GM23338 (cell line): Measurements from ENCODE around the gene HHAT. TPM values are rescaled to one million over a fixed set of nuclear protein-coding genes. Genes with fewer than 3 reads are reported as not detected.

Source experiments
- ATAC-seq: fragments of 200-7000 bp; cut with Tn5 transposase; 3 replicates; pipeline ENCODE4 v1.9.1; 2020
- DNase-seq: peaks from one replicate; pipeline ENCODE4 v3.0.0-alpha.2; 2015; ENCODE audit warnings: low spot score
- H2AFZ ChIP-seq: fragments of 200-600 bp; sonication (generic); 2 replicates; pipeline ENCODE4 v1.8.0; 2016; ENCODE audit warnings: antibody characterized with exemption, mild to moderate bottlenecking, moderate library complexity
- H3F3A ChIP-seq: fragments of 200-600 bp; sonication (generic); replicated peaks from 2 replicates; pipeline ENCODE4 v1.8.0; 2017; ENCODE audit warnings: antibody characterized with exemption, mixed run types, low read depth
- H3K27ac ChIP-seq: fragments of 200-600 bp; sonication (generic); 2 replicates; pipeline ENCODE4 v1.6.1; 2016; ENCODE audit warnings: low read depth
- H3K27me3 ChIP-seq: fragments of 200-600 bp; sonication (generic); 2 replicates; pipeline ENCODE4 v1.8.0; 2016; ENCODE audit warnings: mild to moderate bottlenecking, mixed run types, moderate library complexity; ENCODE audit not compliant: insufficient read depth
- H3K36me3 ChIP-seq: fragments of 200-600 bp; sonication (generic); 2 replicates; pipeline ENCODE4 v1.8.0; 2016; ENCODE audit warnings: mild to moderate bottlenecking; ENCODE audit not compliant: insufficient read depth
- H3K4me1 ChIP-seq: fragments of 200-600 bp; sonication (generic); 2 replicates; pipeline ENCODE4 v1.8.0; 2016; ENCODE audit warnings: mild to moderate bottlenecking, moderate library complexity; ENCODE audit not compliant: insufficient read depth
- H3K4me2 ChIP-seq: fragments of 200-600 bp; sonication (generic); 2 replicates; pipeline ENCODE4 v1.7.1; 2017; ENCODE audit warnings: mixed run types
- H3K4me3 ChIP-seq: fragments of 200-600 bp; sonication (generic); 2 replicates; pipeline ENCODE4 v1.6.1; 2016; ENCODE audit warnings: mixed run types
- H3K79me2 ChIP-seq: fragments of 200-600 bp; sonication (generic); replicated peaks from 2 replicates; pipeline ENCODE4 v1.8.0; 2017; ENCODE audit warnings: mild to moderate bottlenecking; ENCODE audit not compliant: insufficient read depth
- H3K9me2 ChIP-seq: fragments of 200-600 bp; sonication (generic); 2 replicates; pipeline ENCODE4 v1.8.0; 2017; ENCODE audit not compliant: insufficient read depth
- H4K20me1 ChIP-seq: fragments of 200-600 bp; sonication (generic); replicated peaks from 2 replicates; pipeline ENCODE4 v1.8.0; 2017; ENCODE audit warnings: mild to moderate bottlenecking; ENCODE audit not compliant: insufficient read depth
- H3K27ac Mint-ChIP-seq: 2 replicates; pipeline ENCODE4 v1.8.0; 2020; ENCODE audit warnings: inconsistent platforms, mild to moderate bottlenecking, moderate library complexity, mixed read lengths
- H3K27me3 Mint-ChIP-seq: 3 replicates; pipeline ENCODE4 v1.8.0; 2022; ENCODE audit warnings: low read depth, mild to moderate bottlenecking, moderate library complexity, mixed read lengths, inconsistent platforms; ENCODE audit not compliant: insufficient read depth, poor library complexity
- H3K36me3 Mint-ChIP-seq: 3 replicates; pipeline ENCODE4 v1.8.0; 2021; ENCODE audit warnings: low read depth, mild to moderate bottlenecking, inconsistent platforms, moderate library complexity, mixed read lengths
- H3K4me1 Mint-ChIP-seq: 3 replicates; pipeline ENCODE4 v1.8.0; 2020; ENCODE audit warnings: mild to moderate bottlenecking, inconsistent platforms, mixed read lengths
- H3K4me3 Mint-ChIP-seq: 3 replicates; pipeline ENCODE4 v1.8.0; 2021; ENCODE audit warnings: moderate library complexity, mild to moderate bottlenecking, inconsistent platforms, mixed read lengths
- H3K9me3 Mint-ChIP-seq: 3 replicates; pipeline ENCODE4 v1.8.0; 2020; ENCODE audit warnings: moderate library complexity, mild to moderate bottlenecking, inconsistent platforms, mixed read lengths
- CREB1 ChIP-seq: fragments of 250-450 bp; sonication (Bioruptor Pico); IDR thresholded peaks from 2 replicates; pipeline ENCODE4 v1.5.0; 2020; ENCODE audit warnings: low read depth, mild to moderate bottlenecking, moderate library complexity
- CTCF ChIP-seq, 2 experiments: fragments of 200-600 bp in 1 of 2; sonication (generic) in 1 of 2; conservative IDR thresholded peaks; 2 replicates each; pipeline versions ENCODE4 v1.5.1 to v1.6.1; 2016 to 2017; ENCODE audit warnings: antibody characterized with exemption in 2 of 2, low read depth in 2 of 2, mild to moderate bottlenecking in 2 of 2, moderate library complexity in 1 of 2
- EZH2 ChIP-seq: fragments of 200-600 bp; sonication (generic); IDR thresholded peaks from one replicate; pipeline ENCODE4 v1.8.0; 2017; ENCODE audit warnings: antibody characterized with exemption, mild to moderate bottlenecking, low read depth; ENCODE audit not compliant: unreplicated experiment
- EZH2phosphoT487 ChIP-seq: fragments of 200-600 bp; sonication (generic); IDR thresholded peaks from one replicate; pipeline ENCODE4 v1.8.1; 2018; ENCODE audit warnings: antibody characterized with exemption; ENCODE audit not compliant: unreplicated experiment
- JUNB ChIP-seq: IDR thresholded peaks from one replicate; pipeline ENCODE4 v1.6.1; 2016; ENCODE audit warnings: antibody characterized with exemption; ENCODE audit not compliant: unreplicated experiment
- NANOG ChIP-seq: IDR thresholded peaks from 2 replicates; pipeline ENCODE4 v1.6.1; 2016; ENCODE audit warnings: antibody characterized with exemption, borderline replicate concordance
- POLR2AphosphoS5 ChIP-seq: IDR thresholded peaks from 2 replicates; pipeline ENCODE4 v1.6.1; 2016; ENCODE audit warnings: antibody characterized with exemption, low read depth
- REST ChIP-seq: IDR thresholded peaks from one replicate; pipeline ENCODE4 v1.6.1; 2018; ENCODE audit warnings: antibody characterized with exemption; ENCODE audit not compliant: unreplicated experiment
- STAT1 ChIP-seq: IDR thresholded peaks from one replicate; pipeline ENCODE4 v1.6.1; 2016; ENCODE audit warnings: antibody characterized with exemption; ENCODE audit not compliant: unreplicated experiment
- ZNF114 ChIP-seq: fragments of 250-450 bp; sonication (Bioruptor Pico); IDR thresholded peaks from 2 replicates; pipeline ENCODE4 v1.5.0; 2020; ENCODE audit warnings: mild to moderate bottlenecking, moderate library complexity
- ZNF462 ChIP-seq: fragments of 250-450 bp; sonication (Bioruptor Pico); IDR thresholded peaks from 2 replicates; pipeline ENCODE4 v1.5.0; 2020; ENCODE audit warnings: mild to moderate bottlenecking, moderate library complexity
- polyA plus RNA-seq: library from polyadenylated mRNA; unstranded; fragments of >200 nt; fragmentation: Nextera tagmentation; extraction: Ambion mirVana; gene quantifications from 2 replicates; pipeline ENCODE4 v1.2.1, GENCODE V29; 2016
- total RNA-seq: library from RNA; depleted of rRNA; stranded (reverse); fragments of >200 nt; shearing (Covaris generic); gene quantifications from 2 replicates; pipeline ENCODE4 v1.2.3, GENCODE V29; 2014

HHAT gene
- total and polyA plus RNA-seq, 2 experiments from 2014 or later, result 0.11 to 0.66 TPM

GRCh38 chr1:210441028-210441427 lies 112.3 kb downstream of the HHAT start:
- DNase-seq, result no peak
- TF ChIP-seq EZH2 (no peak), ZNF462 (CRISPR knock-in tag) (no peak)
- no peak for ATAC-seq
- Histone ChIP-seq H3K79me2 (no peaks in the 10 kb centered on the region), H4K20me1 (no peaks in the 10 kb centered on the region), H2AFZ (no peak overlapping the region), H3F3A (no peaks in the 10 kb centered on the region), H3K9me2 (no peaks in the 10 kb centered on the region), H3K27ac (no peak overlapping the region), H3K27me3 (no peaks in the 10 kb centered on the region), H3K36me3 (no peaks in the 10 kb centered on the region), H3K4me3 (no peak overlapping the region), H3K4me2 (no peak overlapping the region), H3K4me1 (peaks cover 3% of the 10 kb centered on the region; the same call in 1 of the 2 replicates)
- Mint-ChIP-seq H3K36me3 (no peaks in the 10 kb centered on the region), H3K27me3 (peaks cover 2% of the 10 kb centered on the region), H3K27ac (no peak overlapping the region), H3K9me3 (no peaks in the 10 kb centered on the region), H3K4me1 (peaks cover 11% of the 10 kb centered on the region; the same call in 2 of the 3 replicates), H3K4me3 (no peak overlapping the region)

DNA sequence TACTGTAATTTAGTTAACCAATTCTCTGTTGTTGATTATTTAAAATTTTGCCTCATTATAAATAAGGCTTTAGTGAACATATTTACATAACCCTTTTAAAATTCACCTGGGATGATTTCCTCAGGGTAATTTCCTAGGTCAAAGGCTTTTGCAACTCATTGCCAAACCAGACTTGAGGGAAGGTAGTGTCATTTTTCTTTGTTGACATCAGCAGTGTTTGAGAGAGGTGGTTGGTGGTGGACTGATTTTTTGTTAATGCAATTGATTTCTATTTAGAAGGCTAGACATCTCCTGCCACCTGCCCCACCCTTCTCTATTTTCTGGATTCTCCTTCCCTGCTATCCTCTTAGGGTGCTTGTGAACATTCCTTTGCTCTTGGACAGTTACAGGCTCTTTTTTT lies 116.8 kb downstream of the HHAT start:
- no peaks in the 10 kb centered on the region for H3K4me1 ChIP-seq
- Mint-ChIP-seq H3K36me3 (no peaks in the 10 kb centered on the region), H3K4me3 (no peak overlapping the region), H3K4me1 (peaks cover 20% of the 10 kb centered on the region; the same call in 2 of the 3 replicates), H3K27me3 (no peaks in the 10 kb centered on the region), H3K27ac (no peak overlapping the region), H3K9me3 (no peaks in the 10 kb centered on the region; the same call in 2 of the 3 replicates)
- no peak overlapping the region for H3K4me3 ChIP-seq
- H3K79me2 ChIP-seq, result no peaks in the 10 kb centered on the region
- H3K36me3 ChIP-seq, result no peaks in the 10 kb centered on the region
- no peak overlapping the region for H3K27ac ChIP-seq
- H3F3A ChIP-seq, result no peaks in the 10 kb centered on the region
- DNase-seq, result no peak
- no peaks in the 10 kb centered on the region for H3K27me3 ChIP-seq
- H2AFZ ChIP-seq, result no peak overlapping the region
- H3K4me2 ChIP-seq, result no peak overlapping the region
- no peaks in the 10 kb centered on the region for H3K9me2 ChIP-seq
- no peaks in the 10 kb centered on the region for H4K20me1 ChIP-seq
- no peak for ATAC-seq
- no peak for TF ChIP-seq ZNF114 (CRISPR knock-in tag)
- no peak for TF ChIP-seq JUNB
- TF ChIP-seq EZH2phosphoT487, result no peak
- no peak for TF ChIP-seq NANOG
- no peak for TF ChIP-seq EZH2
- no peak for TF ChIP-seq CREB1 (CRISPR knock-in tag)
- TF ChIP-seq REST, result no peak
- no peak for TF ChIP-seq STAT1
- no peak for TF ChIP-seq CTCF (conservative IDR thresholded peaks at IDR 0.05; ENCODE audit: low read depth in 2 of 2)
- TF ChIP-seq POLR2AphosphoS5, result no peak
